ENCODE results near the gene C19orf25.

DNA sequence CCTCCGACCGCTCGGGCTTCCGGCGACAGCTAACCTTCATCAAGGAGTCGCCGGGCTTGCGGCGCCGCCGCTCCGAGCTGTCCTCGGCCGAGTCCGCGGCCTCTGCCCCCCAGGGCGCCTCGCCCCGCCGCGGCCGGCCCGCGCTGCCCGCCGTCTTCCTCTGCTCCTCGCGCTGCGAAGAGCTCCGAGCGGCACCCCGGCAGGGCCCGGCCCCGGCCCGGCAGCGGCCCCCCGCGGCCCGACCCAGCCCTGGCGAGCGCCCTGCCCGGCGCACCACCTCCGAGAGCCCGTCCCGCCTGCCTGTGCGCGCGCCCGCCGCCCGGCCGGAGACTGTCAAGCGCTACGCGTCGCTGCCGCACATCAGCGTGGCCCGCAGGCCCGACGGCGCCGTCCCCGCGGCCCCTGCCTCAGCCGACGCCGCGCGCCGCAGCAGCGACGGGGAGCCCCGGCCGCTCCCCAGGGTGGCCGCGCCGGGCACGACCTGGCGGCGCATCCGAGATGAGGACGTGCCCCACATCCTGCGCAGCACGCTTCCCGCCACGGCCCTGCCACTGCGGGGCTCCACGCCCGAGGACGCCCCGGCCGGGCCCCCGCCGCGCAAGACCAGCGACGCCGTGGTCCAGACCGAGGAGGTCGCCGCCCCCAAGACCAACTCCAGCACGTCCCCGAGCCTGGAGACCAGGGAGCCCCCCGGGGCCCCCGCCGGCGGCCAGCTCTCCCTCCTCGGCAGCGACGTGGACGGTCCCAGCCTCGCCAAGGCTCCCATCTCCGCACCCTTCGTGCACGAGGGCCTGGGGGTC lies 9.6 kb downstream of the C19orf25 start:
- TF ChIP-seq, protein P1, sequence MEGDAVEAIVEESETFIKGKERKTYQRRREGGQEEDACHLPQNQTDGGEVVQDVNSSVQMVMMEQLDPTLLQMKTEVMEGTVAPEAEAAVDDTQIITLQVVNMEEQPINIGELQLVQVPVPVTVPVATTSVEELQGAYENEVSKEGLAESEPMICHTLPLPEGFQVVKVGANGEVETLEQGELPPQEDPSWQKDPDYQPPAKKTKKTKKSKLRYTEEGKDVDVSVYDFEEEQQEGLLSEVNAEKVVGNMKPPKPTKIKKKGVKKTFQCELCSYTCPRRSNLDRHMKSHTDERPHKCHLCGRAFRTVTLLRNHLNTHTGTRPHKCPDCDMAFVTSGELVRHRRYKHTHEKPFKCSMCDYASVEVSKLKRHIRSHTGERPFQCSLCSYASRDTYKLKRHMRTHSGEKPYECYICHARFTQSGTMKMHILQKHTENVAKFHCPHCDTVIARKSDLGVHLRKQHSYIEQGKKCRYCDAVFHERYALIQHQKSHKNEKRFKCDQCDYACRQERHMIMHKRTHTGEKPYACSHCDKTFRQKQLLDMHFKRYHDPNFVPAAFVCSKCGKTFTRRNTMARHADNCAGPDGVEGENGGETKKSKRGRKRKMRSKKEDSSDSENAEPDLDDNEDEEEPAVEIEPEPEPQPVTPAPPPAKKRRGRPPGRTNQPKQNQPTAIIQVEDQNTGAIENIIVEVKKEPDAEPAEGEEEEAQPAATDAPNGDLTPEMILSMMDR (IDR thresholded peaks at IDR 0.05): no peak
- no peak for TF ChIP-seq EZH2 (IDR thresholded peaks at IDR 0.05; ENCODE audit: borderline replicate concordance, insufficient read depth, low read depth, low read length, poor library complexity, severe bottlenecking)

All from B cell (primary cell).